Mucosa of rectum (tissue), 2 donors: ENCODE measurements around the gene PARD3.
"Not testable (repeated sequence)": the region's sequence is repeated elsewhere in the genome, so short reads cannot be mapped to it uniquely, and the experiment has no call there.

ENCODE experiments used
- H3K27ac ChIP-seq, 2 donors: one replicate each; pipeline ENCODE4 v1.7.0; 2013; ENCODE audit warnings: inconsistent platforms in 2 of 2, low read depth in 2 of 2, low read length in 2 of 2
- H3K27me3 ChIP-seq, 2 donors: one replicate each; pipeline ENCODE4 v1.7.0; 2013; ENCODE audit warnings: low read length in 2 of 2; ENCODE audit not compliant: control insufficient read depth in 2 of 2, insufficient read depth in 2 of 2
- H3K36me3 ChIP-seq, 2 donors: one replicate each; pipeline ENCODE4 v1.7.0; 2013; ENCODE audit warnings: low read length in 2 of 2; ENCODE audit not compliant: control insufficient read depth in 2 of 2, insufficient read depth in 2 of 2
- H3K4me1 ChIP-seq, 2 donors: one replicate each; pipeline ENCODE4 v1.7.0; 2013; ENCODE audit warnings: low read length in 2 of 2, mild to moderate bottlenecking in 1 of 2; ENCODE audit not compliant: control insufficient read depth in 2 of 2, insufficient read depth in 2 of 2
- H3K4me3 ChIP-seq, 2 donors: one replicate each; pipeline ENCODE4 v1.7.0; 2013; ENCODE audit warnings: low read length in 2 of 2
- H3K9ac ChIP-seq, 2 donors: one replicate each; pipeline ENCODE4 v1.7.0; 2013; ENCODE audit warnings: low read length in 2 of 2, low read depth in 1 of 2, mild to moderate bottlenecking in 1 of 2
- H3K9me3 ChIP-seq, 2 donors: one replicate each; pipeline ENCODE4 v1.7.0; 2013; ENCODE audit warnings: low read length in 2 of 2; ENCODE audit not compliant: control insufficient read depth in 2 of 2
- donor health status: healthy.
- donor health status: Normal muscosa, but diverticular disease.

Gene PARD3

DNA sequence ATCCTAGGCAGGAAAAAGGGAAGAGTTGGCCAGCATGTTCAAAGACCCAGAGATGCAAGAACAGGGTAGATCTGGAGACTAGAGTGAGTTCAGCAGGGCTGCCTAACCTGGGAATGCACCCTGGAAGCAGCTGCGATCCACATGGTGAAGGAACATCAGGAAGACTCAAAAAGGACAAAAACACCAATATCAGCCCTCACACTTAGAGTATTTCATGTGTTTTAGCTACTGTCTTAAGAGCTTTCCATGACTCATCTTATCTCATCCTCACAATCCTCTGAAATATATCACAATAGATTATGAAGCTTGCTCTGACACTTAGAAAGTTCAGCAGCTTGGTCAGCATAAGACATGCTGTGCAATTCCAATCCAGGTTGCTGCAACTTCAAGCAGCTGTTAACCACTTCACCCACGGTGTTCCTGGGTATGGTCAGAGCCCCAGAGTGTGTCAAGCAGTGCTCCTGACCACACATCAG lies 380.9 kb downstream of the PARD3 start:
- Histone ChIP-seq H3K9me3 (no peaks in the 10 kb centered on the region), H3K27me3 (no peaks in the 10 kb centered on the region), H3K27ac (no peak overlapping the region), H3K4me3 (no peak overlapping the region), H3K36me3 (no peaks in the 10 kb centered on the region), H3K4me1 (no peaks in the 10 kb centered on the region), H3K9ac (no peak overlapping the region)

GRCh38 chr10:34433241-34434076 lies 381.6 kb downstream of the PARD3 start:
- Histone ChIP-seq H3K27ac (no peak overlapping the region), H3K9me3 (no peaks in the 10 kb centered on the region), H3K27me3 (no peaks in the 10 kb centered on the region), H3K4me1 (no peaks in the 10 kb centered on the region), H3K9ac (no peak overlapping the region), H3K4me3 (no peak overlapping the region), H3K36me3 (no peaks in the 10 kb centered on the region)

- Histone ChIP-seq H3K4me3 (no peak overlapping the region), H3K27ac (no peak overlapping the region)
These were observed 382.5 kb downstream of the PARD3 start for GRCh38 chr10:34432589-34432988.

GRCh38 chr10:34430685-34431084 lies 384.4 kb downstream of the PARD3 start:
- Histone ChIP-seq H3K36me3 (no peaks in the 10 kb centered on the region), H3K9ac (no peak overlapping the region), H3K4me1 (no peaks in the 10 kb centered on the region), H3K9me3 (no peaks in the 10 kb centered on the region), H3K27me3 (no peaks in the 10 kb centered on the region), H3K27ac (no peak overlapping the region), H3K4me3 (no peak overlapping the region)

More at GRCh38 chr10:34432589-34432988, 382.5 kb downstream of the PARD3 start:
- H3K4me1 ChIP-seq: no peaks in the 10 kb centered on the region
- H3K9me3 ChIP-seq: no peaks in the 10 kb centered on the region
- no peaks in the 10 kb centered on the region for H3K27me3 ChIP-seq
- no peaks in the 10 kb centered on the region for H3K36me3 ChIP-seq
- no peak overlapping the region for H3K9ac ChIP-seq

- Histone ChIP-seq H3K9me3 (no peaks in the 10 kb centered on the region), H3K27me3 (no peaks in the 10 kb centered on the region), H3K36me3 (no peaks in the 10 kb centered on the region), H3K4me1 (no peaks in the 10 kb centered on the region), H3K27ac (no peak overlapping the region), H3K4me3 (no peak overlapping the region), H3K9ac (no peak overlapping the region)
These were observed 386.6 kb downstream of the PARD3 start for GRCh38 chr10:34428501-34428900.

- Histone ChIP-seq H3K4me3 (no peak overlapping the region), H3K9ac (no peak overlapping the region), H3K4me1 (no peaks in the 10 kb centered on the region), H3K27me3 (no peaks in the 10 kb centered on the region), H3K27ac (no peak overlapping the region), H3K9me3 (no peaks in the 10 kb centered on the region), H3K36me3 (no peaks in the 10 kb centered on the region)
These were observed 387.2 kb downstream of the PARD3 start for GRCh38 chr10:34427911-34428216.

DNA sequence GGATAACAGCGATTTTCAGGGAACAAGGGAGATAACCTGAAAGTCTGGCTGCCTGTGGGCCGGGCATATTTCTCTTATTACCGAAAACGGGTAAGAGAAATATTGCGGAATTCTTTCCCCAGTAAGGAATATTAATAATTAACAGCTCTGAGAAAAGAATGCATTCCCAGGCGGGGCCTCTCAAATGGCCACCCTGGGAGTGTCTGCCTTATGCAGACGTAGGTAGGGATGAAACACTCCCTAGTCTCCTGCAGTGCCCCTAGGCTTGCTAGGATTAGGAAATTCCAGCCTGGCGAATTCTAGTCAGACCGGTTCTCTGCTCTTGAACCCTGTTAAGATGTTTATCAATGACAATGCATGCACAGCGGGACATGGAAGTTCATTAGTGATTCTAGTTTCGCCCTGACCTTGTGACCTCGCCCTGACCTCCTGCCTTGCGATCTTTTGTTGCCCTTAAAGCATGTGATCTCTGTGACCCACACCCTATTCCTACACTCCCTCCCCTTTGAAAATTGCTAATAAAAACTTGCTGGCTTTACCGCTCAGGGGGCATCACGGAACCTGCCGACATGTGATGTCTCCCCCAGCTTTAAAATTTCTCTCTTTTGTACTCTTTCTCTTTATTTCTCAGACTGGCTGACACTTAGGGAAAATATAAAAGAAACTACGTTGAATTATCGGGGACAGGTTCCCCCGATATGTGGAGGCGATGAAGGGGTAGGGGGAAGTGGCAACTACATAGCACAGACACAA lies 387.8 kb downstream of the PARD3 start:
- not testable (repeated sequence) for H3K36me3 ChIP-seq, H3K4me1 ChIP-seq, H3K9ac ChIP-seq, H3K4me3 ChIP-seq, H3K27me3 ChIP-seq, H3K27ac ChIP-seq, H3K9me3 ChIP-seq

- H3K27ac ChIP-seq, H3K4me3 ChIP-seq, H3K9me3 ChIP-seq, H3K36me3 ChIP-seq, H3K27me3 ChIP-seq, H3K9ac ChIP-seq, H3K4me1 ChIP-seq: not testable (repeated sequence)
These were observed 388.4 kb downstream of the PARD3 start for GRCh38 chr10:34426538-34427157.

GRCh38 chr10:34426041-34426440 lies 389.1 kb downstream of the PARD3 start:
- Histone ChIP-seq H3K4me3 (no peak overlapping the region), H3K9me3 (no peaks in the 10 kb centered on the region), H3K36me3 (no peaks in the 10 kb centered on the region), H3K27me3 (no peaks in the 10 kb centered on the region), H3K9ac (no peak overlapping the region), H3K27ac (no peak overlapping the region), H3K4me1 (no peaks in the 10 kb centered on the region)
